Measurements from ENCODE around the gene BTBD17. TPM values are rescaled to one million over a fixed set of nuclear protein-coding genes. Genes with fewer than 3 reads are reported as not detected.

BTBD17 gene
- not detected in 2 replicates for total RNA-seq

GRCh38 chr17:74361230-74362068 is at the start of gene BTBD17:
Gene BTBD17 (minus strand): TSS chr17:74361868. CDS start chr17:74361819, 49 bp downstream.

GRCh38 chr17:74367206-74367605 is 5.5 kb upstream of the BTBD17 start, which contains the start of gene GPR142:
Gene GPR142 (plus strand): TSS chr17:74367506. CDS start chr17:74369541, 2,035 bp downstream.

GRCh38 chr17:74325743-74326379 is 35.8 kb downstream of the BTBD17 start, which contains the start of gene KIF19:
Gene KIF19 (plus strand): TSS chr17:74326226. CDS start chr17:74326350, 124 bp downstream.

Other genes starting within 250 kb of the BTBD17 start
- 377 and 1,610 TPM in 2 replicates for gene RPL38, start 158.2 kb downstream of the BTBD17 start, total RNA-seq
- gene TTYH2, start 148.3 kb downstream of the BTBD17 start, total RNA-seq: 0.98 and 1.2 TPM in 2 replicates
- gene DNAI2, start 87.6 kb downstream of the BTBD17 start, total RNA-seq: not detected in 2 replicates
- not detected in 2 replicates for gene KIF19, start 35.6 kb downstream of the BTBD17 start, total RNA-seq
- gene GPR142, start 5.6 kb upstream of the BTBD17 start, total RNA-seq: not detected in 2 replicates
- gene GPRC5C, start 70.2 kb upstream of the BTBD17 start, total RNA-seq: 2.0 and 2.8 TPM in 2 replicates
- not detected in 2 replicates for gene CD300A, start 104.8 kb upstream of the BTBD17 start, total RNA-seq
- not detected in 2 replicates for gene CD300LB, start 169.6 kb upstream of the BTBD17 start, total RNA-seq
- gene CD300C, start 184.2 kb upstream of the BTBD17 start, total RNA-seq: not detected in 2 replicates
- gene CD300H, start 205.6 kb upstream of the BTBD17 start, total RNA-seq: not detected in 2 replicates
- gene CD300LD, start 230.4 kb upstream of the BTBD17 start, total RNA-seq: not detected in 2 replicates